Measurements from ENCODE around the gene CNPY1. TPM values are rescaled to one million over a fixed set of nuclear protein-coding genes. Genes with fewer than 3 reads are reported as not detected.
"Not testable (repeated sequence)": the region's sequence is repeated elsewhere in the genome, so short reads cannot be mapped to it uniquely, and the experiment has no call there.

CNPY1 gene
- total and polyA plus RNA-seq, 4 donors, result not detected

GRCh38 chr7:155565596-155565995, 19.2 kb upstream of the CNPY1 start:
- WGBS, 2 donors, result 89 to 92% methylated on average over 10 of the region's 10 CpGs

DNA sequence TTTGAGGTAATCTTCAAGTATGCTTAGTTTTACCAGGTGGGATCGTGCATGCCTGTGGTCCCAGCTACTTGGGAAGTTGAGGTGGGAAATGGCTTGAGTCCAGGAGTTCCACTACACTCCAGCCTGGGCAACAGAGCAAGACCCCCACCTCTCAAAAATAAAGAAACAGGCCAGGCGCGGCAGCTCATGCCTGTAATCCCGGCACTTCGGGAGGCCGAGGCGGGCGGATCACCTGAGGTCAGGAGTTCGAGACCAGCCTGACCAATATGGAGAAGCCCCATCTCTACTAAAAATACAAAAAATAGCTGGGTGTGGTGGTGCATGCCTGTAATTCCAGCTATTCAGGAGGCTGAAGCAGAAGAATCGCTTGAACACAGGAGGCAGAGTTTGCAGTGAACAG, 16.6 kb upstream of the CNPY1 start:
- 90 to 93% methylated on average over 10 of the region's 10 CpGs for WGBS, 2 donors
- H3K9me3 ChIP-seq (ENCODE audit: control insufficient read depth, low read length); H3K4me1 ChIP-seq (ENCODE audit: control insufficient read depth in 1 of 2, insufficient read depth in 2 of 2, low read length in 2 of 2); intact Hi-C loops (cut with DNase I); H3K36me3 ChIP-seq (ENCODE audit: control insufficient read depth in 1 of 2, insufficient read depth in 2 of 2, low read length in 1 of 2); ATAC-seq (ENCODE audit: low FRiP score); H3K4me3 ChIP-seq (ENCODE audit: low read length in 2 of 2); H3K27ac ChIP-seq (ENCODE audit: low read depth in 1 of 2, low read length in 2 of 2); H3K27me3 ChIP-seq (ENCODE audit: control insufficient read depth in 1 of 2, insufficient read depth in 2 of 2, low read length in 1 of 2): not testable (repeated sequence)
- DNase-seq, result peak in 1 of 2 donors; percentile 6

More at GRCh38 chr7:155565596-155565995, 19.2 kb upstream of the CNPY1 start:
- no peak overlapping the region for H3K4me3 ChIP-seq (ENCODE audit: low read length in 2 of 2)
- no peak overlapping the region for H3K27ac ChIP-seq (ENCODE audit: low read depth in 1 of 2, low read length in 2 of 2)
- DNase-seq (no peak), ATAC-seq (ENCODE audit: low FRiP score) (no peak)
- no peaks in the 10 kb centered on the region for H3K4me1 ChIP-seq (ENCODE audit: control insufficient read depth in 1 of 2, insufficient read depth in 2 of 2, low read length in 2 of 2)
- intact Hi-C loops (cut with DNase I), result no loop called here
- no peaks in the 10 kb centered on the region for H3K27me3 ChIP-seq (ENCODE audit: control insufficient read depth in 1 of 2, insufficient read depth in 2 of 2, low read length in 1 of 2)
- no peaks in the 10 kb centered on the region for H3K36me3 ChIP-seq (ENCODE audit: control insufficient read depth in 1 of 2, insufficient read depth in 2 of 2, low read length in 1 of 2)
- H3K9me3 ChIP-seq (ENCODE audit: control insufficient read depth, low read length), result no peaks in the 10 kb centered on the region

GRCh38 chr7:155562106-155562505, 15.7 kb upstream of the CNPY1 start:
- ATAC-seq (ENCODE audit: low FRiP score) (no peak), DNase-seq (no peak)
- WGBS, 2 donors, result 81 to 91% methylated on average over 9 of the region's 9 CpGs
- no peaks in the 10 kb centered on the region for H3K4me1 ChIP-seq (ENCODE audit: control insufficient read depth in 1 of 2, insufficient read depth in 2 of 2, low read length in 2 of 2)
- no peak overlapping the region for H3K27ac ChIP-seq (ENCODE audit: low read depth in 1 of 2, low read length in 2 of 2)
- H3K27me3 ChIP-seq (ENCODE audit: control insufficient read depth in 1 of 2, insufficient read depth in 2 of 2, low read length in 1 of 2), result no peaks in the 10 kb centered on the region
- no peaks in the 10 kb centered on the region for H3K9me3 ChIP-seq (ENCODE audit: control insufficient read depth, low read length)
- H3K36me3 ChIP-seq (ENCODE audit: control insufficient read depth in 1 of 2, insufficient read depth in 2 of 2, low read length in 1 of 2), result no peaks in the 10 kb centered on the region
- H3K4me3 ChIP-seq (ENCODE audit: low read length in 2 of 2), result no peak overlapping the region
- intact Hi-C loops (cut with DNase I), result no loop called here

DNA sequence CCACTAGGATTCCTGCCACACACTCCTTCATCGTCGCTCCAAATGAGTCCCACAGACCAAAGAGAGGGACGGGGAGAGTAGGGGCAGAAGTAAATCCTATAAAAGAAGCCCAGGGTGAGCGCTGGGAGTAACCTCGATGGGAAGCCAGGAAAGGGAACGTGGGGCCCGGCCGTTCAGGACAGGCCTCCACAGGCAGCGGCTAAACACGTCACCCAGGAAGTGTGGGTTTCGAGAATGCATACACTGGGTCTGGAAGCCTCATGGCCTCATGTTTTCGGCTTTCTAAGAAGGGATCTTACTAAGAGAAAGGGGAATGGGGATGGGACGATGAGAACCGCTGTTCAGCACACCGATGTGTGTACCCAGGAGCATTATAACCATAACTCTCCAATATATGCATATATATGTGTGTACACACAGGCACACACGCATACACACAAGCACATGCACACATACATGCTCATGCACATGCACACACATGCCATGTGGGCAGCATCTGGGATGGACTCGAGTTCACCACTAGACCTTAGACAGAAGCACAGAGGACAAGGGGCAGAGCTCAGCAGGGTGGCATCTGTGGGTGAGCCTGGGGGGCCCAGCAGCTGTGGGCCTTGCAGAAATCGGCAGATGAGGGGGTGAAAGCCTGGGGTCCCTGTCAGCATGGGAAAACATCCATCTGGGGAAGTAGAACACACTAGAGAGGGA, 14.8 kb upstream of the CNPY1 start:
- ATAC-seq (ENCODE audit: low FRiP score), result no peak
- Histone ChIP-seq H3K27ac (ENCODE audit: low read depth in 1 of 2, low read length in 2 of 2) (no peak overlapping the region), H3K9me3 (ENCODE audit: control insufficient read depth, low read length) (no peaks in the 10 kb centered on the region), H3K36me3 (ENCODE audit: control insufficient read depth in 1 of 2, insufficient read depth in 2 of 2, low read length in 1 of 2) (no peaks in the 10 kb centered on the region), H3K4me3 (ENCODE audit: low read length in 2 of 2) (no peak overlapping the region), H3K27me3 (ENCODE audit: control insufficient read depth in 1 of 2, insufficient read depth in 2 of 2, low read length in 1 of 2) (no peaks in the 10 kb centered on the region), H3K4me1 (ENCODE audit: control insufficient read depth in 1 of 2, insufficient read depth in 2 of 2, low read length in 2 of 2) (no peaks in the 10 kb centered on the region)
- peak in 1 of 2 donors; percentile 11 for DNase-seq
- intact Hi-C loops (cut with DNase I), result no loop called here
- 79 to 84% methylated on average over 18 of the region's 18 CpGs for WGBS, 2 donors

DNA sequence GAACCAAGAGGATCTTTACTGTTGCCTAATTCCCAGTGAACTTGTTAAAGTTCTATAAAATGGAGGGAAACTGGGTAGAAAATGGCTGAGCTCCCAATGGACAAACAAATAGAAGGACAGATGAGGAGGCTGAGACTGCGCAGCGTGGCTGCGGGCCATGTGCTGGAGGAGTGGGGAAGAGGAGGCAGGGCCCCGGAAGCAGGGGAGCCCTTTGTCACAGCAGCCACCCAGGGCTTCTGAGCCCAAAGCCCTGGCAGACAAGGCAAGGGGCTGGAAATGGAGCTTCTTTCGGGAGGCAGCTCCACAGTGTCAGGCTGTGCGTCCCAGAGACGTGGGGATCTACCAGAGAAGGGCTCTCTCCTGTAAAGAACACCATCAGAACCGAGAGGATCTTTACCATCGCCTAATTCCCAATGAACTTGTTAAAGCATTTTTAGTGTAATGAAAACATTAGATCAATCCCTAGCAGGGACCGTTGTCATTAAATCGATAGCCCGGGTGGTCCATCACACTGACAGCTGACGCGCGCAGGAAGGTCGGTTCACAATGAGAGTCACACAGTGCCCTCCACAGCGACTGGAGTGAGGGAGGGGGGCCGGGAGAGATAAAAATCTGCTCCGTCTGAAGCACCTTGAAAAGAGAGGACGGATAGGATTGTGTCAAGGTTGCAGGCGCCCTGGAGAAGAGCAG, 14.0 kb upstream of the CNPY1 start:
- no peaks in the 10 kb centered on the region for H3K27me3 ChIP-seq (ENCODE audit: control insufficient read depth in 1 of 2, insufficient read depth in 2 of 2, low read length in 1 of 2)
- H3K27ac ChIP-seq (ENCODE audit: low read depth in 1 of 2, low read length in 2 of 2), result no peak overlapping the region
- WGBS, 2 donors, result 79 to 80% methylated on average over 21 of the region's 21 CpGs
- no peaks in the 10 kb centered on the region for H3K36me3 ChIP-seq (ENCODE audit: control insufficient read depth in 1 of 2, insufficient read depth in 2 of 2, low read length in 1 of 2)
- ATAC-seq (ENCODE audit: low FRiP score) (no peak), DNase-seq (peak in 1 of 2 donors; percentile 9)
- no peak overlapping the region for H3K4me3 ChIP-seq (ENCODE audit: low read length in 2 of 2)
- no peaks in the 10 kb centered on the region for H3K9me3 ChIP-seq (ENCODE audit: control insufficient read depth, low read length)
- intact Hi-C loops (cut with DNase I), result no loop called here
- no peaks in the 10 kb centered on the region for H3K4me1 ChIP-seq (ENCODE audit: control insufficient read depth in 1 of 2, insufficient read depth in 2 of 2, low read length in 2 of 2)

- Histone ChIP-seq H3K27ac (ENCODE audit: low read depth in 1 of 2, low read length in 2 of 2) (no peak overlapping the region), H3K27me3 (ENCODE audit: control insufficient read depth in 1 of 2, insufficient read depth in 2 of 2, low read length in 1 of 2) (no peaks in the 10 kb centered on the region), H3K9me3 (ENCODE audit: control insufficient read depth, low read length) (no peaks in the 10 kb centered on the region), H3K4me1 (ENCODE audit: control insufficient read depth in 1 of 2, insufficient read depth in 2 of 2, low read length in 2 of 2) (no peaks in the 10 kb centered on the region), H3K4me3 (ENCODE audit: low read length in 2 of 2) (no peak overlapping the region), H3K36me3 (ENCODE audit: control insufficient read depth in 1 of 2, insufficient read depth in 2 of 2, low read length in 1 of 2) (no peaks in the 10 kb centered on the region)
- ATAC-seq (ENCODE audit: low FRiP score) (no peak), DNase-seq (peak in 1 of 2 donors; percentile 24)
- intact Hi-C loops (cut with DNase I), result no loop called here
- WGBS, 2 donors, result 77 to 80% methylated on average over 13 of the region's 13 CpGs
Observed at GRCh38 chr7:155559519-155560108, 13.3 kb upstream of the CNPY1 start.

DNA sequence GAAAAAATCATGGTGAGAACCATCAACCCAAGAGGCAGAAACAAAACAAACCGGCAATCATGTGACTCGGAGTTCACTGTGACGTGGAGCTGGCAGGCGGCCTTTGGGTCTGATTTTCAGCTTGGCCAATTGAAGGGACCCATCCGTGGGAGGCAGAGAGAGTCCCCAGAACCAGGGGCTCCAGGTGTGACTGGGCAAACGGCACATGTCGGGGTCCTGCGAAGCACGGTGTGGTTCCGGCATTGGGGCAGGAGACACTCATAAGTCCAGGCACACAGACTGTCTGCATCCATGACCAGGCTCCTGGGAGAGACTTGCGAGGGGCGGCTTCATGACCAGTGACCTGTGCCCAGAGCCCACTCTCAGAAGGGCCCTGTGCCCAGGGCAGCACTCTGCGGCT, 12.6 kb upstream of the CNPY1 start:
- H3K4me1 ChIP-seq (ENCODE audit: control insufficient read depth in 1 of 2, insufficient read depth in 2 of 2, low read length in 2 of 2), result no peaks in the 10 kb centered on the region
- WGBS, 2 donors, result 93% methylated on average over 13 of the region's 13 CpGs
- no peak for ATAC-seq (ENCODE audit: low FRiP score)
- peaks cover 2% of the 10 kb centered on the region for H3K9me3 ChIP-seq (ENCODE audit: control insufficient read depth, low read length)
- H3K27me3 ChIP-seq (ENCODE audit: control insufficient read depth in 1 of 2, insufficient read depth in 2 of 2, low read length in 1 of 2), result no peaks in the 10 kb centered on the region
- no peaks in the 10 kb centered on the region for H3K36me3 ChIP-seq (ENCODE audit: control insufficient read depth in 1 of 2, insufficient read depth in 2 of 2, low read length in 1 of 2)
- intact Hi-C loops (cut with DNase I), result no loop called here
- DNase-seq, result peak in 1 of 2 donors; percentile 10
- no peak overlapping the region for H3K27ac ChIP-seq (ENCODE audit: low read depth in 1 of 2, low read length in 2 of 2)
- no peak overlapping the region for H3K4me3 ChIP-seq (ENCODE audit: low read length in 2 of 2)

DNA sequence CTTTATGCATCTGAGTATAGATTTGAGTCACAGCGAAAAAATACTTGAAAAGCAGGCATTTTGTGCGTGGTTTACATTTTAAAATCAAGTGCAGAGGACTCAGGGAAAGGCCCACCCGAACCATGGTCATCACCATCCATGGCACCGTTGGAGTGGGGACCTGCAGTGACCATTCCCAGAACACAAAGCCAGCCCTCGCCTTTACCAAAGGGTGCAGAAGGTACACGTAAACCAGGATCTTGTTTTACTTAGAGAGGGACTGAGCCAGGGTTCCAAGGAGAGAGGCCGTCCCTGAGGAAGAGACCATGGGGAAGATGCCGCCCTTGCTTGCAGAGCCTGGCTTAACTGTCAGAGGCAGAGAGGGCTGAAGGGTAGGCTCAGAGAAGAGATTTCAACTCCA, 12.0 kb upstream of the CNPY1 start:
- H3K27ac ChIP-seq (ENCODE audit: low read depth in 1 of 2, low read length in 2 of 2), result no peak overlapping the region
- H3K9me3 ChIP-seq (ENCODE audit: control insufficient read depth, low read length), result peaks cover 5% of the 10 kb centered on the region
- H3K4me1 ChIP-seq (ENCODE audit: control insufficient read depth in 1 of 2, insufficient read depth in 2 of 2, low read length in 2 of 2), result no peaks in the 10 kb centered on the region
- no peaks in the 10 kb centered on the region for H3K27me3 ChIP-seq (ENCODE audit: control insufficient read depth in 1 of 2, insufficient read depth in 2 of 2, low read length in 1 of 2)
- no peak overlapping the region for H3K4me3 ChIP-seq (ENCODE audit: low read length in 2 of 2)
- ATAC-seq (ENCODE audit: low FRiP score) (no peak), DNase-seq (peak in 1 of 2 donors; percentile 35)
- no peaks in the 10 kb centered on the region for H3K36me3 ChIP-seq (ENCODE audit: control insufficient read depth in 1 of 2, insufficient read depth in 2 of 2, low read length in 1 of 2)
- 93 to 95% methylated on average over 8 of the region's 8 CpGs for WGBS, 2 donors
- intact Hi-C loops (cut with DNase I), result no loop called here

DNA sequence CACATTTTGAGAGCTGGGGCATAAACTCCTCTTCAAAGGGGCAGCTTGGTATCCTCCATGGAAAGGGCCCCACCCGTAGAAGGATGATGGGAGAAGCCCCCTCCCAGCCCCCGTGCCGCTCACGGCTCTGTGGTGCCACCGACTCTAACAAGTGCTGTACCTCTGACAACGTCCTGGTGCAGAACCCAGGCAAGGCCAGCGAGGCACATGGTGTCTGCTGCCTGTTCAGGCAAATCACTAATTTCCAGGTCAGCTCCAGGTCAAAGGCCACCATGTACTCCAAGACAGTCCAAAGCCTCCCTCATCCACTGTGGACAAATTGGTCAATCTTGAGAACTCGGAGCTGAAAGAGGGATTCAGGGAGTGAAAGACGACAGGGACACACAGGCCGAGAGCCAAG, 11.4 kb upstream of the CNPY1 start:
- H3K4me3 ChIP-seq (ENCODE audit: low read length in 2 of 2), result no peak overlapping the region
- no peak for ATAC-seq (ENCODE audit: low FRiP score)
- 89 to 90% methylated on average over 10 of the region's 10 CpGs for WGBS, 2 donors
- no peaks in the 10 kb centered on the region for H3K36me3 ChIP-seq (ENCODE audit: control insufficient read depth in 1 of 2, insufficient read depth in 2 of 2, low read length in 1 of 2)
- intact Hi-C loops (cut with DNase I), result no loop called here
- no peaks in the 10 kb centered on the region for H3K4me1 ChIP-seq (ENCODE audit: control insufficient read depth in 1 of 2, insufficient read depth in 2 of 2, low read length in 2 of 2)
- H3K27ac ChIP-seq (ENCODE audit: low read depth in 1 of 2, low read length in 2 of 2), result no peak overlapping the region
- peaks cover 5% of the 10 kb centered on the region for H3K9me3 ChIP-seq (ENCODE audit: control insufficient read depth, low read length)
- peak in 1 of 2 donors; percentile 3 for DNase-seq
- H3K27me3 ChIP-seq (ENCODE audit: control insufficient read depth in 1 of 2, insufficient read depth in 2 of 2, low read length in 1 of 2), result no peaks in the 10 kb centered on the region

Data from aorta (tissue), 5 donors.